NCI-H2029 (cell line): Measurements from ENCODE around the gene ZC3H15.
A peak's percentile ranks its signal among the peaks of the same experiment; 100 is the strongest.
"Not testable (repeated sequence)": the region's sequence is repeated elsewhere in the genome, so short reads cannot be mapped to it uniquely, and the experiment has no call there.

Source experiments
- DNase-seq: peaks from one replicate; lab custom pipeline; 2025; lab: John Stamatoyannopoulos, UW

ZC3H15 gene

DNA sequence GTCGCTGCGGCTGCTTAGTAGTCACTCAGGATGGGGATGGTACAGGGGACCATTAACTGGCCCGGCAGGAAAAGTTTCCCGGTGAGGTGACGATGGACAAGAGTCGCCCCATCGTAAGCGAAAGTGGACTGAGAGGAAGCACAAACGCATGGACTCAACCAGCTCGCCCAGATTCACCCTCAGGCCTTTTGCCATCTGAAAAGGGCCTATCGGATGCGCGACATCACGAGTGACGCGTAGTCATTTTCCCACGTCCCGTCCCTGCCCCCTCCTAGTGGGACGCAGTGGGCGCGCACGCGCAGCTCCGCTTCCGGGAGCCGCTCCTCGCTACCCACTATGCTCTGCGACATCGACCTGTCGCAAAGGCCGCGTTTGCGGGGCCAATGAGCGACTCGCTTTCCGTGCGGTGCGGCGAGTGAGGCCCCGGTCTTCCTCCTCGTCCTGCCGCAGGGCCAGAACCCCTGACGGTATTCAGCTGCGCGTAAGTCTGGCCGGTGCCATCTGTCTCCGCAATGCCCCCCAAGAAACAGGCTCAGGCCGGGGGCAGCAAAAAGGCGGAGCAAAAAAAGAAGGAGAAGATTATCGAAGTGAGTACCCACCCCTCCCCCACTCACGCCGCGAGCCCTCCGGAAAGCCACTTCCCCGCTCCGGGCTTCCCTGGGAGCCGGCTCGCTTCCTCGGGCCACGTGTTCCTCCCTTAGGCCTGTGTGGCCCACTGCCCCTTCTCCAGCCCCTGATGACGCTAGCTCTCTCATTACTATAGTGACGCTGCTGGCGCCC lies at the start of gene ZC3H15:
TSS of gene ZC3H15 (plus strand) at position 390 of the 780 bp plus-strand sequence. CDS start at position 513, 123 bp downstream.
- peak; percentile 94 for DNase-seq

DNA sequence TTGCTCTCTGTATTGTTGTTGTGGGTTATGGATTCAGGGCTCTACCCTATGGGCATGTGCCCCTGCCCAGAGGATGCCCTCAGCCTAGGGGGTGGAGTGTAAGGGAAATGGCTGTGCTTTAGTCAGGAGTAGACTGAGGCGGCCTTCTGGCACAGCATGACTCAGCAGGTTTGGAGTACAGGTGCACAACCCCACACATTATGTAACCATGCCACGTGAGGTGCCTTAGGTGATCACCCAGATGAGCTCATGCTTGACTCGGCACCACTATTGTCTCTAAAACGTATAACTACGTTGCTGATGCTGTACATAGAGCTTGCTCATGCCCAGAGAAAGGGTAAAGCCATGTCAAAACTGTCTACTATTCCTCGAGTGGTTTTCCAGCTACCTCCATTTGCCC lies 48.3 kb upstream of the ZC3H15 start:
- no peak for DNase-seq

DNA sequence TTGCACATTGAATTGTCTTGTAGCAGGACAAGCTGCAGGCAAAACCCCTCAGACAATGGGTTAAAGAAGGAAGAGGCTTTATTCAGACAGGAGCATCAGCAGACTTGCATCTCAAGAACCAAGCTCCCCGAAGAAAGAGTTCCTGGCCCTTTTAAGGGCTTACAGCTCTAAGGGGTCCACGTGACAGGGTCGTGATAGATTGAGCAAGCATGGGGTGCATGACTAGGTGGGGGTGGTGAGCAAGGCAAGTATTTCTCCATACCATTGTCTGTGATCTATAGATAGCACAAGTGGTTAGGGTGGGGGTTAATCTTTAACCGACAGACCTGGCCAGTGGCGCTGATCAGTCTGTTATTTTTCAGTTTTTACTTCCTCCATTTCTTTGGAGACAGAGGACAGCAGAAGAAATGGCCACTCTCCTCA lies 46.4 kb upstream of the ZC3H15 start:
- not testable (repeated sequence) for DNase-seq

DNA sequence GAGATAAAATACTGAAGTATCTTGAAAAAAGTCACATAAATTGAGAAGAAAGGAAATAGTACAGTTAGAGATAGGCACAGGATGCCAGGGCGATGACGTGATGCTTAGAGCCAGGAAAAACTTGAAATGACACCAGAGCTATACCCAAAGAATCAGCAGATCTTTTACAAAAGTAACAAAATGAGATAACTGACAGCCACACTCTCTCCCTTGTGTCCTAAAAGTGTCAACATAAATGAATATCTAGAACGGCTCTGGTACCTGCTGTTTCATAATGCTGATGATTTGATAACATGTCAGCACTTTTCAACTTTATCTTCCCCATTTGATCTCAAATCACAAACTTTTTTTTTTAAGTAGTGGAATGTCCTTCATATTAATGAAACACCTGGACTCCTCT lies 45.6 kb upstream of the ZC3H15 start:
- DNase-seq: no peak

DNA sequence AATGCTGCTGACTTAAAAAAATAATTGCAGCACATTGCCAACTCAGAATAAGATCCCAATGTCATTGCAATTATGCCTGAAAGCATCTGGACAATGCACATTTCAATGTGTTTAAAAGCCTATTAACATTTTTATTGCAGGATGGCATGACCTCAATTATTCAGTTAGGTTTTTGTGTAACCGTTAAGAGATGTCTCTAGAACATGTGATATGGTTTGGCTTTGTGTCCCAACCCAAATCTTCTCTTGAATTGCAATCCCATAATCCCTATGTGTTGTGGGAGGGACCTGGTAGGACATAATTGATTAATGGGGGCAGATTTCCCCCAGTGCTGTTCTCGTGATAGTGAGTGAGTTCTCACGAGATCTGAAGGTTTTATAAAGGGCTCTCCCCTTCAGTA lies 43.2 kb upstream of the ZC3H15 start:
- no peak for DNase-seq

DNA sequence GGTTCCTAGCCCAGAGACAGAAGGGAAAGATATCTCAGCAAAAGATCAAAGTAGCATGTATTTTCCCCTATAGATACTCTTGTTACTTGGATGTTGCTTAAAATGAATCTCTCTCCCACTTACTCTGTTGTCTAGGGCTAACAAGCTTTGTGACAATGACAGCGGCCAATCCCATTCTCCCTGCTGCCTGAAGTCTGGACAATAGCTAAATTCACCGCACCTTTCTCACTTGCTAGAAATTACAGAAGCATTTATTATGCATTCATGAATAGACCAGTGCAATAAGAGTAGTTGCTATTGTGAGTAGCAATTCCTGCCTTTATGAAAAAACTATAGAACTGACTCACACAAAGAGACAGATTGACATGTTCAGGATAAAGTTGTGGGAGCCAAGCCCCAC lies 42.2 kb upstream of the ZC3H15 start:
- no peak for DNase-seq

DNA sequence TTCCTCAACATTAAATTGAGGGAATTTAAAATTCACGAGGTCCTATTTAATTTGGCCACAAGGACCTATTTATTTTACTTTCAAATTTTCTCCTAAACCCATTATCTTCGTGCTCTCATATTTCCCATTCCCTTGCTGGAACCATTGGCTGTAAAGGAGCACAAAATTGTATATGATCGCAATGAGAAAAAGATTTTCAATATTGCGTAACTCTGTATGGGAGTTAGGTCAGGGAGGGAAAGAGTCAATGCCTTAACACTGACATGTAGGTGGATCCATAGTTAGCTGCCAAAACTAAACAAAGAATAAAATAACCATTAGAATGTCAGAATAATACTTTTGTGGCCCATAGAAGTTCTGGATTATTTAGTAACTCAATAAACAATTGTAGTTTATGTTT lies 40.6 kb upstream of the ZC3H15 start:
- DNase-seq: no peak

DNA sequence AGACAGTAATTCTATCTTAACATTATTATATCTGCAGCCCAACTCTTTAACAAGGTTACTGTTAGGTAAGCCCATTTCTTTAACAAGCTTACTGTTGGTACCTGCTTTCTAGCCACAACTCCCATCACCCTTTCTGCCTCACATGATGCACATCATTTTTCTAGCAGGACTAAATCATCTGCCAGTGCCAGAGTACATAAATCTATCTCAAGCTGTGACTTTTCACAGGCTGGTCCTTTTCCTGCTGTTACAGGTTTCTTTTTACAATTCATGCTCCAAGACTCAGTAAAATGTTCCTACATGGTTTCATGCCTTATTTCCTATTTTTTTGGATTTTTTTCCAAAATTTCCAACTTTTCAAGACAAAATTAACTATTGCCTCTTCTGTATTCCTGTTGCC lies 30.4 kb upstream of the ZC3H15 start:
- DNase-seq: no peak

DNA sequence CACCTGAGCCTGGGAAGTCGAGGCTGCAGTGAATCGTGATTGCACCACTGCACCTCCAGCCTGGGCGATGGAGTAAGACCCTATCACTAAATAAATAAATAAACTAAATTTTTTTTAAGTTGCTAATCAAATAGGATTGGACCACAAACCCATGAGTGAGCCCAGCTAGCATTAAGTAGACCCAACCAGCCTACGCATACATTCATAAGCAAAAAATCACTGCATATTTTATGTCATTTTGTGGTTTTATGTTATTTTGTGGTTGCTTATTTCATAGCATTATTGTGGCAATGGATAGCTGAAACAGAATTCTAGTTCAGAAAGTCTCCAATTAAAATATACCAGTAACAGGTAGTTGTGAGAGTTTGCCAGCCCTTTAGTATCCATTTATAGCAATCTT lies 29.1 kb upstream of the ZC3H15 start:
- DNase-seq: no peak

DNA sequence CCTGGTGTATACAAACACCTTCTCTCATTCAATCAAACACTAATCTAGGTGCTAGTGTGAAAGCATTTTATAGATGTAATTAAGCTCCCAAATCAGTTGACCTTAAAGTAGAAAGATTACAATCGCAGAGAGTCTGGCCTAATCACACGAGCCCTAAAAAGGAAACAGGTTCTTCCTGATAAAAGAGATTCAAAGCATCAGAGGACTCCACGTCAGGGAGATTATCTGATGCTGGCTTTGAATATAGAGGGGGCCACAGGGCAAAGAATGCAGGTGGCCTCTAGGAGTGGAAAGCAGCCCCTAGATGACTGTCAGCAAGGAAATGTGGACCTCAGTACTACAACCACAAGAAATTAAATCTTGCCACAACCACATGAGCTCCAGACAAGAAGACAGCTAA lies 28.2 kb upstream of the ZC3H15 start:
- no peak for DNase-seq

DNA sequence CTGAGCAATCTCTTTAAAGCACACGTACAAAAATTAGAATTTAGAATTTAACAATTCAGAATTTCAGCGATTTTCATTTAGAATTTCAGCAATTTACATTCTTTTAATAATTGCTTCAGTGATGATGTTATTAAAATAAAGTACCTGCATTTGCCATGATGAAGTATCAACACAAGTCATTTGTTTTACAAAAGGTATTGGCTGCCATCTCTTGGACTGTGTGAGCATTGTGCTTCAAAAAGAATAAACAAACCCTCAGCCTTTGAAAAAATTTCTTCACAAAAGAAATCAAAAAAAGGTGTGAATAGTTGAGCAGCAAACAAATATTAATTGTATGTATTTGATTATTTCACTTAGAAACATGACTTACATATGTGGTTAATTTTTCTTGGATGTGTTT lies 27.1 kb upstream of the ZC3H15 start:
- peak; percentile 14 for DNase-seq

DNA sequence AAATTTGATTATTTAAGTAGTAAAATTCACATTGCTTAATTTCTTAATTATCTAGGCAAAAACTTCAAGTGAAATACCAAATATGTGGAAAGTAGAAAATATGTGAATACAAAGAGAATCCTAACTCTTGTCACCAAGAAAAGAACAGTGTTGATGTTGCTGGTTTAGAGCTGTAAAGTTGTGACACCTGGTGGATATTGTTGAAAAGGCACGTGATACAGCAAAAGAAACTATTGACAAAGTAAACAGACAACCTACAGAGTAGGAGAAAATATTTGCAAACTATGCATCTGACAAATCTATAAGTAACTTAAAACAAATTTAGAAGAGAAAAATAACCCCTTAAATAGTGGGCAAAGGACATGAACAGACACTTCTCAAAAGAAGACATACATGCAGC lies 25.6 kb upstream of the ZC3H15 start:
- no peak for DNase-seq

DNA sequence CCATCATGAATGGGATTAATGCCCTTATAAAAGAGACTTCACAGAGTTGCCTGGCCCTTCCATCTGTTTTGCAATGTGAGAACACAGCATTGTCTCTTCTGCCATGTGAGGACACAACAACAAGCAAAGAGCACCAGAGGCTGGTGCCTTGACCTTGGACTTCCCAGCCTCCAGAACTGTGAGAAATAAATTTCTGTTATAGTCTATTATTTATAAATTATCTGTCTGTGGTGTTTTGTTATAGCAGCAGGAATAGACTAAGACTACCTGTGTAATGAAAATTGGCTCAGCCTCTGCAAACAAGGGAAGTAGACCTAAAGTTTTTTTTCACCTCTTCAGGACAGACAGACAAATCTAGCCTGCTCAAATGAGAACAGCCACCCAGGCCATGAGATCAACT lies 19.3 kb upstream of the ZC3H15 start:
- no peak for DNase-seq

DNA sequence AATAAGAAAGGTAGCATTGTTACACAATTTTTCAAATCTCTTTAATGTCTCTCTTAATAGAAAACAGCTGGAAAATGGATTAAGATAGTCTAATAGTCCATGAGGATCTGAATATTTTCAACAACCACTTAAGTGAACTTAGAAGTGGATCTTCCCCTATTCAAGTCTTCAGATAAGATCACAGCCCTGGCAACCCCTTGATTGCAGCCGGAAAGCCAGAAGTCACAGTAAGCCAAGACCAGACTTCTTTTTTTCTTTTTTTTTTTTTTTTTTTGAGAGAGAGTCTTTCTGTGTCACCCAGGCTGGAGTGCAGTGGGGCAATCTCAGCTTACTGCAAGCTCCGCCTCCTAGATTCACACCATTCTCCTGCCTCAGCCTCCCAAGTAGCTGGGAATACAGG lies 18.6 kb upstream of the ZC3H15 start:
- no peak for DNase-seq

DNA sequence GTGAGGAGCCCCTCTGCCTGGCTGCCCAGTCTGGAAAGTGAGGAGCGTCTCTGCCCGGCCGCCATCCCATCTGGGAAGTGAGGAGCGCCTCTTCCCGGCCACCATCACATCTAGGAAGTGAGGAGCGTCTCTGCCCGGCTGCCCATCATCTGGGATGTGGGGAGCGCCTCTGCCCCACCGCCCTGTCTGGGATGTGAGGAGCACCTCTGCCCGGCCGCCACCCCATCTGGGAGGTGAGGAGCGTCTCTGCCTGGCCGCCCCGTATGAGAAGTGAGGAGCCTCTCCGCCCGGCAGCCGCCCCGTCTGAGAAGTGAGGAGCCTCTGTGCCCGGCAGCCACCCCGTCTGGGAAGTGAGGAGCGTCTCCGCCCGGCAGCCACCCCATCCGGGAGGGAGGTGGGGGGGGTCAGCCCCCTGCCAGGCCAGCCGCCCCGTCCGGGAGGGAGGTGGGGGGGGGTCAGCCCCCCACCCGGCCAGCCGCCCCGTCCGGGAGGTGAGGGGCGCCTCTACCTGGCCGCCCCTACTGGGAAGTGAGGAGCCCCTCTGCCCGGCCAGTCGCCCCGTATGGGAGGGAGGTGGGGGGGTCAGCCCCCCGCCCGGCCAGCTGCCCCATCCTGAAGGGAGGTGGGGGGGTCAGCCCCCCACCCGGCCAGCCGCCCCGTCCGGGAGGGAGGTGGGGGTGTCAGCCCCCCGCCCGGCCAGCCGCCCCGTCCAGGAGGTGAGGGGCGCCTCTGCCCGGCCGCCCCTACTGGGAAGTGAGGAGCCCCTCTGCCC lies 13.2 kb upstream of the ZC3H15 start:
- DNase-seq: not testable (repeated sequence)

DNA sequence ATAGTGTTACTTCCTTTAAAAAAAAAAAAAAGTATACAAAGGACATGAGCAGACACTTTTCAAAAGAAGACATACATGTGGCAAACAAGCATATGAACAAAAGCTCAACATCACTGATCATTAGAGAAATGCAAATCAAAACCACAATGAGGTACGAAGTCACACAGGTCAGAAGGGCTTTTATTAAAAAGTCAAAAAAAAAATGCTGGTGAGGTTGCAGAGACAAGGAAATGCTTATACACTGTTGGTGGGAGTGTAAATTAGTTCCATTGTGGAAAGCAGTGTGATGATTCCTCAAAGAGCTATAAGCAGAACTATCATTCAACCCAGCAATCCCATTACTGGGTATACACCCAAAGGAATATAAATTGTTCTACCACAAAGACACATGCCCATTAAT lies 11.8 kb upstream of the ZC3H15 start:
- DNase-seq: not testable (repeated sequence)

DNA sequence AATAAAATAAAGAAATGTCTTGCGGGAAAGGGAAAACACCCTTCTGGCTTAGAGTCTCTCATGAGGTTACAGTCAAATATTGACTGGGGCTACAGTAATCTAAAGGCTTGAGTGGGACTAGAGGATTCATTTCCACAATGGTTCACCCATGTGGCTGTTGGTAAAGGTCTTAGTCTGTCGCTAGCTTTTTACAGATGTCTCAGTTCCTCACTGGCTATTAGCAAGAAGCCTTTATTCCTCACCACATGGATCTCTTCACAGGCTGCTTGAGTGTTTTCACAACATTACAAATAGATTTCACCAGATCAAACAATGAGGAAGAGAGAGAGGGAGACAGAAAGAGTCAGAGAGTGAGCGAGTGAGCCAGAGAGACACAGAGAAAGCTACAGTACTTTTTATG lies 8.3 kb upstream of the ZC3H15 start:
- DNase-seq: peak; percentile 11

DNA sequence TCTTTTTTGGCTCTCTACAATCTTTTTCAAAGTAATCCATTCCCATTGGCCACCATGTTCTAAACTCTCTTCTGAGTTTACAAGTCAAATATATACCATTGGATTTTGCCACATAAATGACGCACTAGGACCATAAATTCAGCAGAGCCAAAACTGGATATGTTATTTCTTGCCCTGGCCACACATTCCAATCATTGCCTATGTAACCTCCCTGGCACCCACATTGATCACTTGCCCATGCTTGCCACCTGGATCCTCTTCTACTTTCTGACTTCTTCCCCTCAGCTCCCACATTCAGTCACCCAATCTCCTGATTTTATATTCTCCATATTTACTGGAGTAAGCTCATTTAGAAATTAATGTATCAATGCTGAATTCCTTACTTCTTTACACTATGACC lies 5.1 kb upstream of the ZC3H15 start:
- no peak for DNase-seq

DNA sequence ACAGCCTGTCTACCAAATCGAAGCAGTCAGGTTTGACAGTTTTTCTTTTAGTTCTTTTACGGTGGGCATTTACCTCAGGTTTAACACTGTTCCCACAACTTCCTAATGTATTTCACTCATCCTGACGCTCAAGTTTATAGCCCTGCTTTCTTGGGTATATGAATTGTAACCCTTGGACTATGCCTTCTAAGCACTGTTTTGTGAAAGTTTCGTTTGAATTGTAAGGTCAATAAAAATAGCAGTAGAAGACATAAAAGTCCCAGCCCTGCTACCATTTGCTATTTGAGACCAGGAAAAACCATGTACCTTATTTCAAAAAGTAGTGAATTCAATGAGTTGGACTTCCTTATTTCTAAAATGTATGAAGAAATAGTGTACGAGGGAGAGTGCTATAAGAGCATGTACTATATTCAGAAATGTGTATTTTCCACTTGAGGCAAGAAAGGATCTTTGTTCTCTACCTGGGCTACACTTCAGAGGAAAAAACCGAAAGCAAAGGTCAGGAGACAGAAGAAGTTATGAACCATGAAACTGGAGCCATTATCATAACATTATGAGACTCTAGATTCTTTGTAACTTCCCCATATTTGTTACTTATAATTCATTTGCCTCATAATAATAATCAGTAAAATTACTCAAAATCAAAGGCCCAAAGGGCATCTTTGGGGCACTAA lies 1.9 kb upstream of the ZC3H15 start:
- no peak for DNase-seq

DNA sequence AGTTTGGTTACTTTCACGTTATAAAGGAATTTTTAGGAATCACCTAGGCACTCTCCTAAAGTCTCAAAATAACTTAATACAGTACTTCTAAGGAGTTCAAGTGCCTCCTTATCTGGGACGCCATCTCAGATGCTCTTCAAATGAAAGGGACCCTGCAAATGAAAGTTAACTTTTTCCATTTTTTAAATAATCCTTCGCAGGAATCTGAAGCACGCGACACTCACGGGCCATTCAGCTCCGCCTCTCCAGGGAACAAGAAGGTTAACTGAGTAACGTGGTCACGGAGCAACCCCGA lies 537 bp upstream of the ZC3H15 start:
- no peak for DNase-seq

DNA sequence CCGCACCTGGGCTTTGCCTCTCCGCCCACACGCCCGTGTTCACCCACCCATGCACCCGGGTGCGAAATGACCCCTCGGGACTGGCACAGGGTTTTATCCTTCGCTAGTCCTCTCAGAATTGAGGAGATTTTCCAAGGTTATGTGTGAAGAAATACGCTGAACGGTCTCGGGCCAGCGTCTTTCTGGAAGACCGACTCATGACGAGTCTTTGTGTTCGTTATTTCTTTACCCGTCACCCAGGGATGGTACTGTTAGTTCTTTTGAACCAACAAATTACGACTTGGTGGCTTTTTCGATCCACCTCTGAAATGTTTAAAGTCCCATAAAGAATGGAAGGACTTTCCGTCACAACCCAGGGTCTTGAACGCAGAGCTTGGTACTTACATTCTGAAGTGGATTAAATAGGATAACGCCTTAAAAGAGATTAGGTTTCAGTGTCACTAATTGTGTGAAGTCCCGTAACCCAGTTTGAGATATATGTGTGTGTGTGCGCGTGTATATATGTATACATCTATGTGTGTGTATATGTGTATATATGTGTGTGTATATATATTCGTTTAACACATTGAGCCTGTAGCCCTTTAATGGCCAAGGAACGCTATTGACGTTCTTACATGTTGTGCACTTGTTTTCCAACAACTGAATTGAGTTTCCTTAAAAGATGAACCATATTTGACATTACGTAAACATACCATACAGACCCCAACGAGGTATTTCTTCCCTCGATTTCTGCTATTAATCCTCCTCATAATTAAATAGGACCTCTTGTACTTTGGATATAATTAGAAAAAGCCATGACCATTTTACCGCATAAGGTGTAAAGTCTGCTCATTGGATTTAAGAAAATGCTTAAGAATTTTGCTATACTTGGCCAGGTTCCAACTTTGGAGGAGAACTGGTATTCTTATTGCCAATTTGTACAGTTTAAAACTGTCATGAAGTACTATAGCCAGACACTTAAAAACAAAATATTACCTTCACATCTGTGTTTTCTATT lies 889 bp downstream of the ZC3H15 start:
- DNase-seq: peak; percentile 7

DNA sequence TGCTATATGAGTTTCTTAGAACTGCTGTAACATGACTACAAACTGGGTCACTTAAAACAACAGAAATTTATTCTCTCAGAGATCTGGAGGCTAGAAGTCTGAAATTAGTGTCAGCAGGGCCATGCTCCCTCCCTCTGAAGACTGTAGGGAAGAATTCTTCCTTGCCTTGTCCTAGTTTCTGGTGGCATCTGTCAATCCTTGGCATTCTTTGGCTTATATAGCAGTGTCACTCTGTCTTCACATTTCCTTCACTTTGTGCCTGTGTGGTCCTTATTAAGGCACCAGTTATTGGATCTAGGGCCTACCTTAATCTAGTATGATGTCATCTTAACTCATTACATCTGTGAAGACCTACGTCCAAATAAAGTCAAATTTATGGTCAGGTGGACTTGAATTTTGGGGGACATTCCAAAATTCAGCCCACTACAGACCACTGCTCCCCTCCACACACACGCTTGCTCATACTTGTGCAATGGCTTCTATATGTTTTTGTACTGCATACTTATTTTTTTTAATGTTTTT lies 7.6 kb downstream of the ZC3H15 start:
- DNase-seq: no peak
